ENCODE measurements around the gene EIF4E.
A peak's percentile ranks its signal among the peaks of the same experiment; 100 is the strongest.
"Not testable (repeated sequence)": the region's sequence is repeated elsewhere in the genome, so short reads cannot be mapped to it uniquely, and the experiment has no call there.

Gene EIF4E

DNA sequence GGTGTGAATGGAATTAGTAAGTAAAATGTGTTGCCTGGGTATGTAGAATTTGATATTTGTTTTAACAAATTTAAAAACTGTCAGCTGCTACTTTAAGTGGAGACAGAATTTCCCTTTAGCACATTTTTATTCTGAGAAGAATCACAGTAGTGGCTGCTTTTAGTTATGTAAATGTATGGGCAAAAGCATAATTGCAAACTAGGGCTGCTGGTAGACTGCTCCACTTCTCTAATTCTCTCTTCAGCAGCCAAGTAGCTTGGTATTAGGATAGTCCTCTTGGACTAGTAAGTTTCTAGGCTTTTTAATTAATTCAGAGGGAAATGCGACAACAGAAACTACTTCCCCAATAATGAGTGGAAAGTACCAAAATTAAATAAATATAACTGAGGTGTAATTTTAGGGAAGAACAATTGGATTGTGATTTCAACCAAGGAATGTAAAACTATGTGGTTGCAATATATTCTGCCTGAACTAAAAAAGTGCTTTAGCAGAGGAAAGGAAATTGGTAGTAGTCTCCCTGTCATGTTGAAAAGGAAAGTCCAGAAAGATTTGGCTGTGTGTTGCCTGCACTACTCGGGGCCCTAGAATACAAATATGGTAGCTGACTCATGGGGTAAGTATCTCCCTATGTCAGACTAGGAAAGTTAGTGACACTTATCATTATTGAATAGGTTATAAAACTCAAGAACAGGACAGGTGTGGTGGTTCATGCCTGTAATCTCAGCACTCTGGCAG is 9.2 kb upstream of the EIF4E start:
- TF ChIP-seq POLR2A (IDR thresholded peaks at IDR 0.05; ENCODE audit: extremely low read depth, insufficient read length) (no peak), CTCF (IDR thresholded peaks at IDR 0.05; ENCODE audit: low read depth, low read length) (no peak), MYC (IDR thresholded peaks at IDR 0.05; ENCODE audit: low read depth, low read length) (no peak)
- H3K4me3 ChIP-seq (ENCODE audit: low read depth, low read length) = no peak overlapping the region
- no peak for DNase-seq (ENCODE audit: low read depth)

GRCh38 chr4:98935633-98936032 is 6.7 kb upstream of the EIF4E start:
- no peak for DNase-seq (ENCODE audit: low read depth)
- no peak overlapping the region for H3K4me3 ChIP-seq (ENCODE audit: low read depth, low read length)
- TF ChIP-seq POLR2A (IDR thresholded peaks at IDR 0.05; ENCODE audit: extremely low read depth, insufficient read length) (no peak), MYC (IDR thresholded peaks at IDR 0.05; ENCODE audit: low read depth, low read length) (no peak), CTCF (IDR thresholded peaks at IDR 0.05; ENCODE audit: low read depth, low read length) (no peak)
- TF ChIP-seq, protein P1, sequence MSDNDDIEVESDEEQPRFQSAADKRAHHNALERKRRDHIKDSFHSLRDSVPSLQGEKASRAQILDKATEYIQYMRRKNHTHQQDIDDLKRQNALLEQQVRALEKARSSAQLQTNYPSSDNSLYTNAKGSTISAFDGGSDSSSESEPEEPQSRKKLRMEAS (IDR thresholded peaks at IDR 0.05; ENCODE audit: low read depth, low read length) = no peak

DNA sequence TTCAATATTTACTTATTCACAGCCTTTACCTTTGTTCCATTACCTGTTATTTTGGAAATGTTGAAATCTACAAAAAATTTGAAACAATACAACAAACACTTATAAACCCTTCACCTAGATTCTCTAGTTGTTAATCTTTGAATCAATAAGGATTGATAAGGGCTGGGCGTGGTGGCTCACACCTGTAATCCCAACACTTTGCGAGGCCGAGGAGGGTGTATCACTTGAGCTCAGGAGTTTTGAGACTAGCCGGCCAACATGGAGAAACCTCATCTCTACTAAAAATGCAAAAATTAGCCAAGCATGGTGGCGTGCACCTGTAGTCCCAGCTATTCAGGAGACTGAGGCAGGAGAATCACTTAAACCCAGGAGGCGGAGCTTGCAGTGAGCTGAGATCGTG is 5.9 kb upstream of the EIF4E start:
- H3K4me3 ChIP-seq (ENCODE audit: low read depth, low read length); DNase-seq (ENCODE audit: low read depth): not testable (repeated sequence)

DNA sequence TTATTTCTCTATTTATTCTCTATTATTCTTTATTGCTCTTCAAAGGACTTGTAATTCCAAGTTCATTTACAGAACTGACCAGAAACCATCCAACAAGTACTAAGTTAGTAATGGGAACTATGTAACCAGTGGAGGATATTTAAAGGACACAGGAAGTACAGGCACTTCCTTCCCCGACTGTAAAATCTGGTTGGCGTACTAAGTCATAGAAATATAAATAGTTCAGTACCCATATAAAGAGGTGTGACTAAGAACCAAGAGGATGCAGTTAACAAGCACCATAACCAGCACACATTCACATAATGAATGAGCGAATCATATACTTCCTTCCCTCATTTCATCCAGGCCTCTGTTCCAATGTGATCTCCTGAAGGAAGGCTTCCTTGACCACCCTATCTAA is 3.6 kb upstream of the EIF4E start:
- no peak for TF ChIP-seq MYC (IDR thresholded peaks at IDR 0.05; ENCODE audit: low read depth, low read length)
- TF ChIP-seq, protein P1 (IDR thresholded peaks at IDR 0.05; ENCODE audit: low read depth, low read length) = no peak
- no peak for TF ChIP-seq CTCF (IDR thresholded peaks at IDR 0.05; ENCODE audit: low read depth, low read length)
- no peak for TF ChIP-seq POLR2A (IDR thresholded peaks at IDR 0.05; ENCODE audit: extremely low read depth, insufficient read length)
- peak; percentile 36 for DNase-seq (ENCODE audit: low read depth)
- no peak overlapping the region for H3K4me3 ChIP-seq (ENCODE audit: low read depth, low read length)

GRCh38 chr4:98930311-98930865 is 1.5 kb upstream of the EIF4E start:
- peak overlapping the region; percentile 86 for H3K4me3 ChIP-seq (ENCODE audit: low read depth, low read length)
- DNase-seq (ENCODE audit: low read depth) = peak; percentile 12
- TF ChIP-seq, protein P1 (IDR thresholded peaks at IDR 0.05; ENCODE audit: low read depth, low read length) = no peak
- TF ChIP-seq MYC (IDR thresholded peaks at IDR 0.05; ENCODE audit: low read depth, low read length) = no peak
- no peak for TF ChIP-seq CTCF (IDR thresholded peaks at IDR 0.05; ENCODE audit: low read depth, low read length)
- TF ChIP-seq POLR2A (IDR thresholded peaks at IDR 0.05; ENCODE audit: extremely low read depth, insufficient read length) = no peak

DNA sequence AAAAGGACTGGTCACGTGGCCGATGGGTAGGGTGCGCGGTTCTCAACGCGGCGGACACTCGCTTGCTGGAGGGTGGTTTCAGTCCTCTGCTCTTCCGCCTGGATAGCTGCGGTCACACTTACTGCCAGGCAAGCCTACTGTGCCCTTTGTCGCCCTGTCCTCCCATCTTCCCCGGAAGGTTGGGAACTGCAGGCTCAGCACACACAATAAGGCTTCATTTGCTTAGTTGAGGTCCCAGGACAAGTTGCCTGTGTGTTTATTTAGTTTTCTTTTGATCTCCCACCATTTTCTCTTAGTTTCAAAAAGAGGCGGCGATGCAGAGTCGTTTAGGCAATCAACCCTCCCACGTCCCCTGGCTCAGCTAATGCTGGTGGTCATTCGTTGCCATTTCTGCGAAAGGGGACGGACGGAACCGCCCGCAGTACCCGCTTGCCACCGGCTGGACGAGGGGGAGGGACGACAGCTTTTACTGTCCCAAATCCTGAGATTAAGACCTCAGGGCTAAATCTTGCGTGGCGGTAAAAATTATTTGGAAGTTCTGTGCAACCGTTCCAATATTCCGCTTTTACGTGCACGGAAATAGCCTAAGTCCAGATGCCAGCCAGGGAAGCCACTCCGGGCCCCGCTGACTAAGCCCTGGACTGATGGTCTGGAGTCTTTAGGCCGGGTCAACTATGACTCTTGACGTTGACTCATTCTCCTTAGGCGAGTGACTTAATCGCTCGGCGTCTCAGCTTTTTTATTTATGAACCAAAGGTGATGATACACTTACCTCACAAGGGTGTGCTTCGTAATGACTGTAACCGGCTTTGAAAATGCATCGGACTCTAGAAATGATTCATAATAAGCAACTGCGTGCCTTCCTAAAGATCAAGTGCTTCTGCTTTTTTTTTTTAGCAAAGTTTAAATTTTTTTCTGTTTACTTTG is 671 bp upstream of the EIF4E start:
- peak overlapping the region; percentile 86 for H3K4me3 ChIP-seq (ENCODE audit: low read depth, low read length)
- TF ChIP-seq MYC (IDR thresholded peaks at IDR 0.05; ENCODE audit: low read depth, low read length) = peak; percentile 44; the same call in 1 of the 2 replicates
- TF ChIP-seq POLR2A (IDR thresholded peaks at IDR 0.05; ENCODE audit: extremely low read depth, insufficient read length) = peak; percentile 43
- no peak for TF ChIP-seq CTCF (IDR thresholded peaks at IDR 0.05; ENCODE audit: low read depth, low read length)
- TF ChIP-seq, protein P1 (IDR thresholded peaks at IDR 0.05; ENCODE audit: low read depth, low read length) = no peak; the same call in 1 of the 2 replicates
- DNase-seq (ENCODE audit: low read depth) = peak; percentile 81
